ENCODE results near the gene CLIC3.

DNA sequence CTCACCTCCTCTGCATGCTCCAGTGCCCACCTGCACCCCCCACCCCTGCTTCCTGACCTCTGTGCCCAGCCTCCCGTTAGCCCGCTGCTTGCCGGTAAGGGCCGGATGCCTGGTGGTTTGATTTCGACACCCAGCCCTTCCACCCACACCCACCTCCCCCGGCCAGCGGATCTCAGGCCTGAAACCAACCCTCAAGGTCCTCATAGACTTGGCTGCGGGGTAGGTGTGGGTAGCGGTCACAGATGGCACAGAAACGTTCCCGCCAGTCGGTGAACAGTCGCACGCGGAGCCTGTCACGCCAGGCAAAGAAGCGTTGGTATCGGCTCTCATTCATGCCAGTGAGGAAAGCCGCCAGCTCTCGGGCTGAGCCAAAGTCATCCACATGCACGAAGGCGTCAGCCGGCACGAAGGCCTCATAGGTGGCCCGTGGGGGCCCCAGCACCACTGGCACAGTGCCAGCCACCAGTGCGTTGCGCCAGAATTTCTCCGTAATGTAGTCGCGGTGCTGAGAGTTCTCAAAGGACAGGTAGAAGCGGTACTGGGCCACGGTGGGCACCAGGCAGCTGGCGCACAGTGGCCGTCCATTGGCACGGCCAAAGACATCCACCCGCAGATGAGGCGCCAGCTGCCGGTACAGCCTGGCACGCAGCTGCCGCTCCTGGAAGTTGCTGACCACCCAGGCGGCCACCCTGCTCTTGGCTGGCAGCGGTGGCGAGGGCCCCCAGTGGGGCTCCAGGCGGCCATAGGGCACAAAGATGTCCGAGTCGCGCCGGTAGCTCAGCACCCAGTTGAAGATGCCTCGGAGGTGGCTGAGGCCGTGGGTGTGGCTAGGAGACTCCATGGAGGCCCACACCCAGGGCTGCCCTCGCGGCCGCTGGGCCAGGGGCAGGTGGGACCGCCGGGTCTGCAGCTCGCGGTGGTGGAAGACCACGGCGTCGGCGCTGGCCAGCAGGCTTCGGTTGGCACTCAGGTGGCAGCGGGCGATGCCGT is 34.5 kb upstream of the CLIC3 start:
- TF ChIP-seq, protein P1, sequence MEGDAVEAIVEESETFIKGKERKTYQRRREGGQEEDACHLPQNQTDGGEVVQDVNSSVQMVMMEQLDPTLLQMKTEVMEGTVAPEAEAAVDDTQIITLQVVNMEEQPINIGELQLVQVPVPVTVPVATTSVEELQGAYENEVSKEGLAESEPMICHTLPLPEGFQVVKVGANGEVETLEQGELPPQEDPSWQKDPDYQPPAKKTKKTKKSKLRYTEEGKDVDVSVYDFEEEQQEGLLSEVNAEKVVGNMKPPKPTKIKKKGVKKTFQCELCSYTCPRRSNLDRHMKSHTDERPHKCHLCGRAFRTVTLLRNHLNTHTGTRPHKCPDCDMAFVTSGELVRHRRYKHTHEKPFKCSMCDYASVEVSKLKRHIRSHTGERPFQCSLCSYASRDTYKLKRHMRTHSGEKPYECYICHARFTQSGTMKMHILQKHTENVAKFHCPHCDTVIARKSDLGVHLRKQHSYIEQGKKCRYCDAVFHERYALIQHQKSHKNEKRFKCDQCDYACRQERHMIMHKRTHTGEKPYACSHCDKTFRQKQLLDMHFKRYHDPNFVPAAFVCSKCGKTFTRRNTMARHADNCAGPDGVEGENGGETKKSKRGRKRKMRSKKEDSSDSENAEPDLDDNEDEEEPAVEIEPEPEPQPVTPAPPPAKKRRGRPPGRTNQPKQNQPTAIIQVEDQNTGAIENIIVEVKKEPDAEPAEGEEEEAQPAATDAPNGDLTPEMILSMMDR (IDR thresholded peaks at IDR 0.05), result no peak
- no peak for TF ChIP-seq POLR2A (IDR thresholded peaks at IDR 0.05)
- no peak for TF ChIP-seq EP300 (IDR thresholded peaks at IDR 0.05)
